Spleen (tissue), 11 donors: ENCODE data around the gene ALG14. TPM values are rescaled to one million over a fixed set of nuclear protein-coding genes. Genes with fewer than 3 reads are reported as not detected.

Experiments
- DNase-seq: peaks from one replicate; pipeline ENCODE4 v3.0.0-alpha.2; 2020
- H3K27ac ChIP-seq, 8 donors: fragments of 200-600 bp; sonication (generic) in 7 of 8; 1 replicate in 4 of 8; 2 replicates in 4 of 8; pipeline versions ENCODE4 v1.5.0 to v1.8.0; 2016 to 2021; ENCODE audit warnings: inconsistent platforms in 4 of 8, mild to moderate bottlenecking in 4 of 8, moderate library complexity in 1 of 8
- H3K27me3 ChIP-seq, 7 donors: fragments of 200-600 bp; sonication (generic) in 6 of 7; replicated peaks in 1 of 7; 1 replicate in 4 of 7; 2 replicates in 3 of 7; pipeline versions ENCODE4 v1.5.0 to v1.8.0; 2016 to 2021; ENCODE audit warnings: inconsistent platforms in 3 of 7, mild to moderate bottlenecking in 1 of 7
- H3K36me3 ChIP-seq, 6 donors: fragments of 200-600 bp; sonication (generic) in 5 of 6; 1 replicate in 4 of 6; 2 replicates in 2 of 6; pipeline versions ENCODE4 v1.5.0 to v1.8.0; 2016 to 2021; ENCODE audit warnings: inconsistent platforms in 2 of 6
- H3K4me1 ChIP-seq, 6 donors: fragments of 200-600 bp; sonication (generic) in 5 of 6; 1 replicate in 3 of 6; 2 replicates in 3 of 6; pipeline versions ENCODE4 v1.5.0 to v1.8.0; 2016 to 2021; ENCODE audit warnings: inconsistent platforms in 3 of 6
- H3K4me3 ChIP-seq, 8 donors: fragments of 200-600 bp; sonication (generic) in 7 of 8; 1 replicate in 4 of 8; 2 replicates in 4 of 8; pipeline versions ENCODE4 v1.5.0 to v1.8.0; 2016 to 2021; ENCODE audit warnings: inconsistent platforms in 4 of 8, mild to moderate bottlenecking in 4 of 8, moderate library complexity in 2 of 8
- H3K9me3 ChIP-seq, 8 donors: fragments of 200-600 bp; sonication (generic) in 7 of 8; 1 replicate in 4 of 8; 2 replicates in 4 of 8; pipeline versions ENCODE4 v1.5.0 to v1.8.0; 2016 to 2021; ENCODE audit warnings: inconsistent platforms in 4 of 8
- POLR2A ChIP-seq, 3 donors: fragments of 450-650 bp; IDR thresholded peaks; one replicate each; pipeline ENCODE4 v1.5.1; 2017; ENCODE audit warnings: antibody characterized with exemption in 3 of 3, mild to moderate bottlenecking in 1 of 3
- POLR2AphosphoS5 ChIP-seq, 3 donors: sonication (generic); formaldehyde crosslinking; IDR thresholded peaks; one replicate each; pipeline ENCODE4 v1.5.1; 2017; ENCODE audit warnings: antibody characterized with exemption in 3 of 3
- WGBS, 5 donors: extraction: QIAGEN DNeasy Blood & Tissue Kit in 3 of 5; methylation state at CpG; one replicate each; pipeline versions ENCODE4 v1.1.5 to v1.1.7; 2013 to 2018; 5-methylcytosine and 5-hydroxymethylcytosine counted together
- intact Hi-C: fragments of 100-400 bp; cut with DNase I; formaldehyde crosslinking; loops from one replicate; pipeline ENCODE4 v1.15.0; 2023; ENCODE audit warnings: low total_unique reads
- polyA plus RNA-seq, 3 donors: library from polyadenylated mRNA; stranded (reverse); fragments of 200-250 nt; gene quantifications; one replicate each; pipeline ENCODE4 v1.2.1, GENCODE V29; 2013
- total RNA-seq, 7 donors: library from RNA; depleted of rRNA in 3 of 7; stranded (reverse); fragments of >200 nt in 3 of 7; fragmentation: NEBNext Ultra II Directional in 4 of 7; extraction: Animal tissue kit (Norgen Biotek cat#: 25700) in 4 of 7; gene quantifications; one replicate each; pipeline versions ENCODE4 v1.1.0 to v1.2.1, GENCODE V29; 2016 to 2021
- TF ChIP-seq, protein P1 (sequence below), 11 experiments: fragments of 200-600 bp in 7 of 11; fragments of 450-650 bp in 4 of 11; sonication (generic) in 4 of 11; IDR thresholded peaks in 8 of 11; conservative IDR thresholded peaks in 3 of 11; 1 replicate in 7 of 11; 2 replicates in 4 of 11; pipeline versions ENCODE4 v1.4.0 to v1.8.0; 2016 to 2021; ENCODE audit warnings: antibody characterized with exemption in 11 of 11, inconsistent platforms in 4 of 11, mild to moderate bottlenecking in 1 of 11
- donor health status: healthy with polysubstance abuse.
- donor health status: DM: no; HTN: no; CAD: no; lungs with moderate emphysema.
- donor health status: DM: no; HTN: no; CAD: no.
- donor health status: Bipolar disorder and iron deficiency.
- donor health status: healthy.
- donor health status: DM: no; HTN: no; CAD: no.
- donor health status: DM: yes; HTN: yes; CAD: no.

The ALG14 gene
- total and polyA plus RNA-seq, 10 donors, result 0.78 to 6.0 (median 1.2) TPM

GRCh38 chr1:95002540-95003432, 70.0 kb downstream of the ALG14 start:
- no peak for DNase-seq
- intact Hi-C loops, result no loop called here
- Histone ChIP-seq H3K27ac (peak overlapping the region in 7 of 8 donors; percentile 16 to 61 (median 53)), H3K4me1 (peaks cover 0 to 10% (median 0%) of the 10 kb centered on the region in 6 donors), H3K4me3 (no peak overlapping the region), H3K36me3 (no peaks in the 10 kb centered on the region), H3K9me3 (no peaks in the 10 kb centered on the region), H3K27me3 (no peaks in the 10 kb centered on the region)
- WGBS, 5 donors, result 52 to 72% (median 66%) methylated on average over 8 of the region's 8 CpGs
- TF ChIP-seq, protein P1, sequence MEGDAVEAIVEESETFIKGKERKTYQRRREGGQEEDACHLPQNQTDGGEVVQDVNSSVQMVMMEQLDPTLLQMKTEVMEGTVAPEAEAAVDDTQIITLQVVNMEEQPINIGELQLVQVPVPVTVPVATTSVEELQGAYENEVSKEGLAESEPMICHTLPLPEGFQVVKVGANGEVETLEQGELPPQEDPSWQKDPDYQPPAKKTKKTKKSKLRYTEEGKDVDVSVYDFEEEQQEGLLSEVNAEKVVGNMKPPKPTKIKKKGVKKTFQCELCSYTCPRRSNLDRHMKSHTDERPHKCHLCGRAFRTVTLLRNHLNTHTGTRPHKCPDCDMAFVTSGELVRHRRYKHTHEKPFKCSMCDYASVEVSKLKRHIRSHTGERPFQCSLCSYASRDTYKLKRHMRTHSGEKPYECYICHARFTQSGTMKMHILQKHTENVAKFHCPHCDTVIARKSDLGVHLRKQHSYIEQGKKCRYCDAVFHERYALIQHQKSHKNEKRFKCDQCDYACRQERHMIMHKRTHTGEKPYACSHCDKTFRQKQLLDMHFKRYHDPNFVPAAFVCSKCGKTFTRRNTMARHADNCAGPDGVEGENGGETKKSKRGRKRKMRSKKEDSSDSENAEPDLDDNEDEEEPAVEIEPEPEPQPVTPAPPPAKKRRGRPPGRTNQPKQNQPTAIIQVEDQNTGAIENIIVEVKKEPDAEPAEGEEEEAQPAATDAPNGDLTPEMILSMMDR (IDR thresholded peaks at IDR 0.05 in 8 of 11, conservative IDR thresholded peaks at IDR 0.05 in 3 of 11), result no peak
- TF ChIP-seq POLR2A (IDR thresholded peaks at IDR 0.05), result no peak
- no peak for TF ChIP-seq POLR2AphosphoS5 (IDR thresholded peaks at IDR 0.05)

GRCh38 chr1:95002164-95002539, 70.6 kb downstream of the ALG14 start:
- 69 to 87% (median 83%) methylated on average over 5 of the region's 5 CpGs for WGBS, 5 donors
- Histone ChIP-seq H3K27me3 (no peaks in the 10 kb centered on the region), H3K27ac (peak overlapping the region in 6 of 8 donors; percentile 16 to 61 (median 50)), H3K4me1 (peaks cover 0 to 10% (median 0%) of the 10 kb centered on the region in 6 donors), H3K36me3 (no peaks in the 10 kb centered on the region), H3K4me3 (no peak overlapping the region), H3K9me3 (no peaks in the 10 kb centered on the region)
- DNase-seq, result no peak
- intact Hi-C loops, result no loop called here
- TF ChIP-seq POLR2A (IDR thresholded peaks at IDR 0.05) (no peak), POLR2AphosphoS5 (IDR thresholded peaks at IDR 0.05) (no peak)
- TF ChIP-seq, protein P1 (IDR thresholded peaks at IDR 0.05 in 8 of 11, conservative IDR thresholded peaks at IDR 0.05 in 3 of 11), result no peak

GRCh38 chr1:94999456-95000131, 73.2 kb downstream of the ALG14 start:
- TF ChIP-seq, protein P1 (IDR thresholded peaks at IDR 0.05 in 8 of 11, conservative IDR thresholded peaks at IDR 0.05 in 3 of 11), result no peak
- intact Hi-C loops, result no loop called here
- H3K4me1 ChIP-seq, result peaks cover 0 to 22% (median 3%) of the 10 kb centered on the region in 6 donors
- no peaks in the 10 kb centered on the region for H3K36me3 ChIP-seq
- no peaks in the 10 kb centered on the region for H3K9me3 ChIP-seq
- H3K27me3 ChIP-seq, result no peaks in the 10 kb centered on the region
- H3K27ac ChIP-seq, result no peak overlapping the region
- DNase-seq, result no peak
- 81 to 87% (median 83%) methylated on average over 4 of the region's 4 CpGs for WGBS, 5 donors
- no peak overlapping the region for H3K4me3 ChIP-seq

DNA sequence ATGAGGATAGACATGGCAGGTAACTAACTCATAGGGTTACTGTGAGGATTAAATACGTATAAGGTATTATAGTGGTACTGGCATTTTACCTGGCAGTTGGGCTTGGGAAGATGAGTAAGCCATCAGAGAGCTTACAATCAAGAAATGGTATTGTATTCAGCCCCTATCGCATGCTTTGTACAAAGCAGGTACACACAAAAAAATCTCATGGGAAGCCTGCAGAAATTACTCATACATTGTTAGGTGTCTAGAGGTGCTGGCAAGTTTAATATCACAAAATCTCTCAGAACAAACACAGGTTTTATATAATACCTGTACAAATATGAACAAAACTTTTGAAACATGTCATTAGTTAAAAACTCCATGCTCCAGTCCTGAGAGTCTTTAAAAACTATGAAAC, 74.0 kb downstream of the ALG14 start:
- WGBS, 5 donors, result 96 to 99% (median 98%) methylated on average over 2 of the region's 2 CpGs
- intact Hi-C loops, result no loop called here

More for the DNA sequence above, 74.0 kb downstream of the ALG14 start:
- Histone ChIP-seq H3K9me3 (no peaks in the 10 kb centered on the region), H3K4me1 (peaks cover 0 to 30% (median 7%) of the 10 kb centered on the region in 6 donors), H3K27ac (no peak overlapping the region), H3K4me3 (no peak overlapping the region), H3K36me3 (no peaks in the 10 kb centered on the region), H3K27me3 (no peaks in the 10 kb centered on the region)
- no peak for DNase-seq
- TF ChIP-seq, protein P1 (IDR thresholded peaks at IDR 0.05 in 8 of 11, conservative IDR thresholded peaks at IDR 0.05 in 3 of 11), result no peak
- TF ChIP-seq POLR2A (IDR thresholded peaks at IDR 0.05), result no peak
